H1 (cell line): Measurements from ENCODE around the gene ZNF598. TPM values are rescaled to one million over a fixed set of nuclear protein-coding genes. Genes with fewer than 3 reads are reported as not detected.
A peak's percentile ranks its signal among the peaks of the same experiment; 100 is the strongest.

Experiments used
- CTCF ChIA-PET: fragments of 300-600 bp; sonication (Branson Sonifier 250); formaldehyde crosslinking; loops from one replicate; lab custom pipeline; 2021; ENCODE audit not compliant: partially characterized antibody; lab: Charles Lee
- POLR2A ChIA-PET: fragments of 300-600 bp; sonication (Branson Sonifier 250); formaldehyde crosslinking; loops from one replicate; lab custom pipeline; 2021; ENCODE audit warnings: inconsistent platforms; ENCODE audit not compliant: partially characterized antibody; lab: Charles Lee
- DNase-seq, 2 experiments: peaks; one replicate each; pipeline versions ENCODE4 v3.0.0 to v3.0.0-alpha.2; 2010 to 2022; ENCODE audit warnings: low spot score in 2 of 2, low read depth in 1 of 2, mixed read lengths in 1 of 2
- FAIRE-seq: peaks from 2 replicates; lab custom pipeline; 2011; peaks lifted over from hg19 to GRCh38; lab: Jason Lieb, UNC
- H2AFZ ChIP-seq: 2 replicates; pipeline ENCODE4 v1.8.1; 2012; ENCODE audit warnings: low read length, inconsistent platforms
- H2AK5ac ChIP-seq: 2 replicates; pipeline ENCODE4 v1.6.1; 2013; ENCODE audit warnings: low read depth, low read length
- H2BK120ac ChIP-seq: replicated peaks from 2 replicates; pipeline ENCODE3; 2013; ENCODE audit warnings: low read depth, low read length, inconsistent platforms
- H2BK12ac ChIP-seq: 2 replicates; pipeline ENCODE4 v1.6.1; 2013; ENCODE audit warnings: low read depth, low read length
- H2BK15ac ChIP-seq: 2 replicates; pipeline ENCODE4 v1.6.1; 2013; ENCODE audit warnings: low read length
- H2BK20ac ChIP-seq: 2 replicates; pipeline ENCODE4 v1.6.1; 2013; ENCODE audit warnings: low read length
- H2BK5ac ChIP-seq: 2 replicates; pipeline ENCODE4 v1.6.1; 2013; ENCODE audit warnings: low read depth, low read length
- H3K14ac ChIP-seq: 2 replicates; pipeline ENCODE4 v1.6.1; 2013; ENCODE audit warnings: inconsistent platforms; ENCODE audit not compliant: insufficient read length
- H3K18ac ChIP-seq: 2 replicates; pipeline ENCODE4 v1.6.1; 2013; ENCODE audit warnings: low read length; ENCODE audit errors: extremely low read depth
- H3K23ac ChIP-seq: 2 replicates; pipeline ENCODE4 v1.6.1; 2013; ENCODE audit warnings: inconsistent platforms; ENCODE audit not compliant: insufficient read length
- H3K23me2 ChIP-seq: 2 replicates; pipeline ENCODE4 v1.6.1; 2013; ENCODE audit warnings: low read depth, low read length
- H3K27ac ChIP-seq: 2 replicates; pipeline ENCODE4 v1.6.1; 2011; ENCODE audit warnings: low read depth, low read length, inconsistent platforms
- H3K27me3 ChIP-seq, 4 experiments: replicated peaks in 1 of 4; 1 replicate in 1 of 4; 2 replicates in 3 of 4; pipeline versions ENCODE4 v1.6.1 to v1.8.1; 2011 to 2013; ENCODE audit warnings: low read length in 3 of 4, mild to moderate bottlenecking in 3 of 4, inconsistent platforms in 2 of 4, mixed read lengths in 2 of 4, moderate library complexity in 1 of 4; ENCODE audit not compliant: control insufficient read depth in 3 of 4, insufficient read depth in 3 of 4; ENCODE audit errors: extremely low read depth in 1 of 4
- H3K36me3 ChIP-seq, 4 experiments: 2 replicates each; pipeline versions ENCODE4 v1.6.1 to v1.8.1; 2011 to 2013; ENCODE audit warnings: mild to moderate bottlenecking in 4 of 4, low read length in 3 of 4, moderate library complexity in 2 of 4, control low read depth in 1 of 4, inconsistent platforms in 1 of 4; ENCODE audit not compliant: insufficient read depth in 4 of 4, control insufficient read depth in 2 of 4
- H3K4ac ChIP-seq: replicated peaks from 2 replicates; pipeline ENCODE3; 2013; ENCODE audit warnings: low read length, low read depth, mixed read lengths, inconsistent platforms; ENCODE audit not compliant: insufficient read length
- H3K4me1 ChIP-seq, 4 experiments: replicated peaks in 1 of 4; 1 replicate in 1 of 4; 2 replicates in 3 of 4; pipeline versions ENCODE4 v1.6.1 to v1.8.1; 2011 to 2013; ENCODE audit warnings: low read length in 3 of 4, inconsistent platforms in 2 of 4, mixed read lengths in 1 of 4; ENCODE audit not compliant: insufficient read depth in 4 of 4, control insufficient read depth in 3 of 4
- H3K4me2 ChIP-seq, 2 experiments: 2 replicates each; pipeline versions ENCODE4 v1.6.1 to v1.8.1; 2011 to 2013; ENCODE audit warnings: low read depth in 2 of 2, low read length in 2 of 2, control low read depth in 1 of 2, inconsistent platforms in 1 of 2, mild to moderate bottlenecking in 1 of 2; ENCODE audit not compliant: insufficient read depth in 1 of 2
- H3K4me3 ChIP-seq, 4 experiments: fragments of 200-600, 300-600 bp in 1 of 4; sonication (generic), shearing (Covaris generic), sonication (Bioruptor Twin) in 1 of 4; 2 replicates each; pipeline versions ENCODE4 v1.5.1 to v1.8.1; 2011 to 2016; ENCODE audit warnings: low read length in 4 of 4, low read depth in 3 of 4, control low read depth in 2 of 4, inconsistent platforms in 2 of 4, mild to moderate bottlenecking in 2 of 4, mixed read lengths in 1 of 4, moderate library complexity in 1 of 4; ENCODE audit not compliant: insufficient read depth in 2 of 4; ENCODE audit errors: extremely low read depth in 1 of 4
- H3K56ac ChIP-seq: replicated peaks from 2 replicates; pipeline ENCODE3; 2013; ENCODE audit warnings: low read depth, mild to moderate bottlenecking, mixed read lengths, low read length, inconsistent platforms; ENCODE audit not compliant: insufficient read length
- H3K79me1 ChIP-seq: 2 replicates; pipeline ENCODE4 v1.6.1; 2013; ENCODE audit warnings: low read depth, low read length, control low read depth
- H3K79me2 ChIP-seq, 2 experiments: 2 replicates each; pipeline versions ENCODE4 v1.6.1 to v1.8.1; 2012 to 2013; ENCODE audit warnings: low read length in 2 of 2, mild to moderate bottlenecking in 2 of 2, inconsistent platforms in 1 of 2; ENCODE audit not compliant: insufficient read depth in 2 of 2, control insufficient read depth in 1 of 2
- H3K9ac ChIP-seq, 4 experiments: replicated peaks in 1 of 4; 1 replicate in 1 of 4; 2 replicates in 3 of 4; pipeline versions ENCODE4 v1.6.1 to v1.8.1; 2011 to 2013; ENCODE audit warnings: low read depth in 3 of 4, low read length in 3 of 4, control low read depth in 2 of 4, mild to moderate bottlenecking in 2 of 4, moderate library complexity in 2 of 4, inconsistent platforms in 1 of 4; ENCODE audit errors: extremely low read depth in 1 of 4
- H3K9me3 ChIP-seq, 2 experiments: 2 replicates each; pipeline versions ENCODE4 v1.6.1 to v1.8.1; 2012 to 2013; ENCODE audit warnings: mild to moderate bottlenecking in 2 of 2, moderate library complexity in 2 of 2, control low read depth in 1 of 2, inconsistent platforms in 1 of 2, low read depth in 1 of 2, low read length in 1 of 2, mixed read lengths in 1 of 2; ENCODE audit not compliant: insufficient read depth in 2 of 2
- H4K20me1 ChIP-seq, 2 experiments: replicated peaks in 1 of 2; 2 replicates each; pipeline versions ENCODE3 to v1.8.1; 2011 to 2013; ENCODE audit warnings: inconsistent platforms in 2 of 2, low read length in 2 of 2, mild to moderate bottlenecking in 1 of 2; ENCODE audit not compliant: insufficient read depth in 2 of 2, control insufficient read depth in 1 of 2
- H4K5ac ChIP-seq: 2 replicates; pipeline ENCODE4 v1.6.1; 2013; ENCODE audit warnings: low read length, low read depth, mixed read lengths, inconsistent platforms; ENCODE audit not compliant: insufficient read length
- H4K8ac ChIP-seq: 2 replicates; pipeline ENCODE4 v1.8.0; 2013; ENCODE audit warnings: mild to moderate bottlenecking, moderate library complexity, low read length, inconsistent platforms; ENCODE audit not compliant: insufficient read depth; ENCODE audit errors: extremely low read depth
- H4K91ac ChIP-seq: replicated peaks from 2 replicates; pipeline ENCODE3; 2013; ENCODE audit warnings: low read length, mixed read lengths, inconsistent platforms; ENCODE audit not compliant: insufficient read length
- BACH1 ChIP-seq: IDR thresholded peaks from 2 replicates; pipeline ENCODE4 v1.6.1; 2012; ENCODE audit warnings: low read length, improper control_type of control experiment
- CREB1 ChIP-seq: IDR thresholded peaks from 2 replicates; pipeline ENCODE4 v1.6.1; 2012; ENCODE audit warnings: inconsistent platforms
- NANOG ChIP-seq: IDR thresholded peaks from 2 replicates; pipeline ENCODE4 v1.6.1; 2011; ENCODE audit warnings: low read length, low read depth, mild to moderate bottlenecking, inconsistent platforms; ENCODE audit not compliant: insufficient read depth, poor library complexity, severe bottlenecking
- WGBS, 2 experiments: shearing (Covaris generic) in 1 of 2; methylation state at CpG; one replicate each; pipeline versions ENCODE4 v1.1.6 to v1.1.7; 2013 to 2015; ENCODE audit warnings: low lambda C conversion rate in 2 of 2, mixed read lengths in 2 of 2, inconsistent platforms in 1 of 2, low coverage in 1 of 2, missing lambda C conversion rate in 1 of 2; ENCODE audit not compliant: insufficient replicate concordance in 2 of 2, insufficient coverage in 1 of 2, insufficient read length in 1 of 2; ENCODE audit errors: extremely low coverage in 1 of 2, missing lambda C conversion rate in 1 of 2; 5-methylcytosine and 5-hydroxymethylcytosine counted together
- polyA plus RNA-seq, 7 experiments: library from polyadenylated mRNA; depleted of rRNA in 3 of 7; stranded (reverse) in 5 of 7; unstranded in 2 of 7; fragments of >200 nt in 5 of 7; fragments of 200-250 nt in 2 of 7; gene quantifications; 1 replicate in 5 of 7; 2 replicates in 1 of 7; 4 replicates in 1 of 7; pipeline versions ENCODE4 v1.2.1 to v1.2.3, GENCODE V29; 2011 to 2013; ENCODE audit warnings: missing spikeins in 2 of 7, mixed read lengths in 2 of 7
- total RNA-seq: library from RNA; stranded (reverse); fragmentation: NEBNext Ultra II Directional; extraction: Animal tissue kit (Norgen Biotek cat#: 25700); gene quantifications from 2 replicates; pipeline ENCODE4 v1.2.1, GENCODE V29; 2021

The ZNF598 gene
- total and polyA plus RNA-seq, 2 of the 8 experiments (the other 6 are each of a cell fraction or from before 2014, with no cell fraction given) = 29.3 to 47.6 TPM

DNA sequence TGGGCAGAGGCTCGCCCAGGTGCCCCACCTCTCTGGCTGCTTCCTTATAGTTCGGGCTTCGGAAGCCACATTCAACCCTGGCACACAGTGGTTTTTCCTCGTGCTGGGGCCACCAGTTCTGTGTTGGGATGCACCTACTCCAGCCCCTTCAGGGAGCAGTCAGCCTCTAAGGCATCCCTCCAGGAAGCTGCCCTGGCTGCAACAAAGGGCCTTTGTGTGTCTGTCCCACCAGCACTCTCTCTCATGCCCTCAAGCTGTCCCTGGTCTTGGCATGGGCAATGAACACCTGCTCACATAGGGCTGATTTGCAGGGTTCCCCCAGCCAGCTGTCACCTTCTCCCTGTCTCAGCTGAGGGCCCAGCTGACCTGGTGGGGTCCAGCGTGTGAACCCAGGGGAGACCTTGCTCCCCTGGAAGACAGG is 27.6 kb downstream of the ZNF598 start:
- Histone ChIP-seq H3K4me3 (no peak overlapping the region), H3K9me3 (no peaks in the 10 kb centered on the region), H3K27me3 (peaks cover 8 to 40% (median 39%) of the 10 kb centered on the region in 4 experiments; a peak in 6 of 7 replicates), H3K23ac (no peak overlapping the region), H4K20me1 (peaks cover 0 to 12% of the 10 kb centered on the region in 2 experiments), H3K23me2 (peaks cover 26% of the 10 kb centered on the region), H4K91ac (no peak overlapping the region), H2AFZ (no peak overlapping the region), H2AK5ac (no peak overlapping the region), H3K27ac (no peak overlapping the region), H4K5ac (no peak overlapping the region), H3K9ac (no peak overlapping the region), H3K79me1 (no peaks in the 10 kb centered on the region), H2BK20ac (no peak overlapping the region), H4K8ac (no peak overlapping the region), H3K18ac (no peak overlapping the region), H3K4ac (no peak overlapping the region), H3K4me2 (peak overlapping the region in 1 of 2 experiments; percentile 91; a peak in 1 of 4 replicates), H2BK12ac (no peak overlapping the region), H3K56ac (no peak overlapping the region), H3K36me3 (peaks cover 2 to 14% (median 6%) of the 10 kb centered on the region in 4 experiments; a peak in 5 of 8 replicates), H2BK15ac (peak overlapping the region; percentile 61; the same call in 1 of the 2 replicates), H3K14ac (no peak overlapping the region), H3K79me2 (peaks cover 0 to 9% of the 10 kb centered on the region in 2 experiments; a peak in 1 of 4 replicates), H2BK5ac (no peak overlapping the region), H3K4me1 (peaks cover 3 to 40% (median 27%) of the 10 kb centered on the region in 4 experiments), H2BK120ac (no peak overlapping the region)
- TF ChIP-seq CREB1 (no peak), BACH1 (no peak), NANOG (no peak)
- no peak for FAIRE-seq
- ChIA-PET CTCF (interaction anchor here (0.9 to 3.1 kb wide), 8 partner anchors 9 to 30 kb away, joined by 3 to 9 read pairs (median 4); no protein-coding TSS in a partner anchor), POLR2A (interaction anchor here (0.8 to 28.2 kb wide), 10 partner anchors 9 to 199 kb away, joined by 3 to 736 read pairs (median 4); partner anchors contain the start of genes NDUFB10, NUBP2, RNF151 and RPS2)
- DNase-seq = no peak
- WGBS, 2 experiments = 57% methylated on average over 5 of the region's 5 CpGs; no CpG with 5 or more reads in 1 of the 2 experiments
